Heart left ventricle (tissue), 13 donors: Measurements from ENCODE around the gene SNX22.

Experiments used
- POLR2A ChIP-seq, 2 donors: fragments of 450-650 bp; IDR thresholded peaks; one replicate each; pipeline ENCODE4 v1.6.1; 2017; ENCODE audit warnings: antibody characterized with exemption in 2 of 2, mild to moderate bottlenecking in 2 of 2, moderate library complexity in 2 of 2
- TF ChIP-seq, protein P1 (sequence below), 12 donors: fragments of 200-600 bp; sonication (generic) in 4 of 12; IDR thresholded peaks; one replicate each; pipeline versions ENCODE4 v1.5.0 to v1.8.0; 2018 to 2022; ENCODE audit warnings: antibody characterized with exemption in 12 of 12, mild to moderate bottlenecking in 5 of 12
- donor health status: ischemic (EF 13 %, LVEDD 7.1; RV severe dilation, severe dysfunction).
- donor health status: DM: no; HTN: yes; CAD: no.
- donor health status: DM: no; HTN: no; CAD: no.
- donor health status: ischemic (EF 25% LVEDD 6.9; RV normal size, moderate dysfunction).
- donor health status: ischemic (EF 25% LVEDD 5.7; RV mildly dilated, moderate dysfunction).
- donor health status: ischemic (EF 35%, LVEDD 5.7; RV mildly dilated, moderate dysfunction).
- donor health status: nonischemic (EF 11% LVEDD 7.7; RV severe dilation, severe dysfunction).
- donor health status: DM: yes; HTN: yes; CAD: no.
- donor health status: PGD.
- donor health status: ischemic (EF 29% LVEDD 5.4; RV normal size, mild dysfunction).
- donor health status: nonischemic (EF 23%, LVEDD 6.1; RV moderate dilation, normal function).

DNA sequence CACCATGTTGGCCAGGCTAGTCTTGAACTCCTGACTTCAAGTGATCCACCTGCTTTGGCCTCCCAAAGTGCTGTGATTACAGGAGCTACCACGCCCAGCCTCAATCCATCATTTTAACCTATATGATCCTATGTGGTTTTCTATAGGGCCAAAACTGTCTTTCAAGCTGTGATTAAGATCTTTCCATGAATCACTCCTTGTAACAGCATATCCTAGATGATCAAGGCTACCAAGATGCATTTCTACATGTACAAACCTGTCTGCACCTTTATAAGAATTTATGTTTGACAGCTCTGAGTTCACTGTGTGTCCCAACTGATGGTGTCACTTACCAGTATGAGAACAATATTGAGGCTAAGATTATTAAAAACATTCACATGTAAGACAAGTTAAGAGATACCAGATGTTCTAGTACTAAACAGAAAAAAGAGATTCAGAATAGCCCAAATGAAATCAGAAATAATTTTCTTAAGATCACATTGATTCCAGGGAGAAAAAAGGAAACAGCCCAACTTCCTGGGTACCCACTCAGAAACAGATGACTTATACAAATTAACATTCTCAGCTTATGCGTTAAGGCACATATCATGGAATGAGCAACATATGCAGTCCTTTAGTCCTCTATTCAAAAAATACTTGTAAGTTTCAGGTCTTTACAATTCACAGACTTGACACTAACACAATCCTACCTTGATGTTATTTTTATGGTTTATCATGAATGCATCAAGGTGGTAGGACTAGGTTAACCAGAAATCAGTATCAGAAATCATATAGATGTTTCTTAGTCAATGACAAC is 36.1 kb downstream of the SNX22 start:
- TF ChIP-seq POLR2A (IDR thresholded peaks at IDR 0.05) = no peak
- TF ChIP-seq, protein P1, sequence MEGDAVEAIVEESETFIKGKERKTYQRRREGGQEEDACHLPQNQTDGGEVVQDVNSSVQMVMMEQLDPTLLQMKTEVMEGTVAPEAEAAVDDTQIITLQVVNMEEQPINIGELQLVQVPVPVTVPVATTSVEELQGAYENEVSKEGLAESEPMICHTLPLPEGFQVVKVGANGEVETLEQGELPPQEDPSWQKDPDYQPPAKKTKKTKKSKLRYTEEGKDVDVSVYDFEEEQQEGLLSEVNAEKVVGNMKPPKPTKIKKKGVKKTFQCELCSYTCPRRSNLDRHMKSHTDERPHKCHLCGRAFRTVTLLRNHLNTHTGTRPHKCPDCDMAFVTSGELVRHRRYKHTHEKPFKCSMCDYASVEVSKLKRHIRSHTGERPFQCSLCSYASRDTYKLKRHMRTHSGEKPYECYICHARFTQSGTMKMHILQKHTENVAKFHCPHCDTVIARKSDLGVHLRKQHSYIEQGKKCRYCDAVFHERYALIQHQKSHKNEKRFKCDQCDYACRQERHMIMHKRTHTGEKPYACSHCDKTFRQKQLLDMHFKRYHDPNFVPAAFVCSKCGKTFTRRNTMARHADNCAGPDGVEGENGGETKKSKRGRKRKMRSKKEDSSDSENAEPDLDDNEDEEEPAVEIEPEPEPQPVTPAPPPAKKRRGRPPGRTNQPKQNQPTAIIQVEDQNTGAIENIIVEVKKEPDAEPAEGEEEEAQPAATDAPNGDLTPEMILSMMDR (IDR thresholded peaks at IDR 0.05) = no peak
